Activated gamma-delta T cell (primary cell): Measurements from ENCODE around the gene ABCG1.
"Not testable (repeated sequence)": the region's sequence is repeated elsewhere in the genome, so short reads cannot be mapped to it uniquely, and the experiment has no call there.

ENCODE experiments used
- DNase-seq: peaks from one replicate; lab custom pipeline; 2025; lab: John Stamatoyannopoulos, UW
- total RNA-seq, 2 donors: gene quantifications; one replicate each; lab custom pipeline; 2026; lab: John Stamatoyannopoulos, UW

The ABCG1 gene
- 10.2 to 19.8 reads per million in 2 donors for total RNA-seq

- peak; percentile 50 for DNase-seq
Measured at GRCh38 chr21:42218836-42219605, at the start of gene ABCG1. ABCG1 (plus strand) TSS chr21:42219140; CDS start chr21:42219263, 123 bp downstream.

GRCh38 chr21:42169758-42170157 is 49.2 kb upstream of the ABCG1 start:
- no peak for DNase-seq

GRCh38 chr21:42171091-42172053 is 47.6 kb upstream of the ABCG1 start:
- no peak for DNase-seq

GRCh38 chr21:42172596-42173483 is 46.1 kb upstream of the ABCG1 start:
- no peak for DNase-seq

- DNase-seq = no peak
Measured at GRCh38 chr21:42174173-42174572, 44.8 kb upstream of the ABCG1 start.

GRCh38 chr21:42175110-42175710 is 43.7 kb upstream of the ABCG1 start:
- DNase-seq = no peak

- no peak for DNase-seq
Measured at GRCh38 chr21:42176859-42177258, 42.1 kb upstream of the ABCG1 start.

- DNase-seq = no peak
Measured at GRCh38 chr21:42179316-42179715, 39.6 kb upstream of the ABCG1 start.

- DNase-seq = not testable (repeated sequence)
Measured at GRCh38 chr21:42180001-42180400, 38.9 kb upstream of the ABCG1 start.

GRCh38 chr21:42182713-42183371 is 36.1 kb upstream of the ABCG1 start:
- DNase-seq = no peak

- no peak for DNase-seq
Measured at GRCh38 chr21:42183374-42184266, 35.3 kb upstream of the ABCG1 start.

GRCh38 chr21:42186591-42186990 is 32.3 kb upstream of the ABCG1 start:
- DNase-seq = no peak

- DNase-seq = no peak
Measured at GRCh38 chr21:42187976-42188653, 30.8 kb upstream of the ABCG1 start.

- DNase-seq = no peak
Measured at GRCh38 chr21:42188663-42189062, 30.3 kb upstream of the ABCG1 start.

GRCh38 chr21:42189431-42189830 is 29.5 kb upstream of the ABCG1 start:
- no peak for DNase-seq

- no peak for DNase-seq
Measured at GRCh38 chr21:42189860-42190485, 29.0 kb upstream of the ABCG1 start.

- DNase-seq = no peak
Measured at GRCh38 chr21:42190486-42190863, 28.5 kb upstream of the ABCG1 start.

GRCh38 chr21:42191064-42191463 is 27.9 kb upstream of the ABCG1 start:
- DNase-seq = no peak
